ENCODE data around the gene GALNT11.

DNA sequence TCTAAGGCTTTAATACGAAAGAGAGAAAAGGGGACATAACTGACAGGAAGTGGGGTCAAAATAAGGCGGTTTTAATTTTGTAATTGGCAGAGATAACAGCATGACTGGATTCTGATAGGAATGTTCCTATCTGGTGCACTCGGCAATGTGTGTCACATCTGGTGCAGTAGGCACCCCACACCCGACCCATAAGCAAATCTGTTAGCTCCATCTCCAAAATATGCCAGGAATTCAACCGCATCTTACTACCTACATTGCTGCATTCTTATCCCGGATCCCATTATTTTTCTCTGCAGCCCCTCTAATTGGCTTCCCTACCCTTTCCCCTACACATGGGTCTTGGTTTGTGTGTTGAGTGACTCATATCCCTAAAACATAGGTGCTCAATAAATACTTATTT is 19.1 kb upstream of the GALNT11 start:
- TF ChIP-seq, protein P1, sequence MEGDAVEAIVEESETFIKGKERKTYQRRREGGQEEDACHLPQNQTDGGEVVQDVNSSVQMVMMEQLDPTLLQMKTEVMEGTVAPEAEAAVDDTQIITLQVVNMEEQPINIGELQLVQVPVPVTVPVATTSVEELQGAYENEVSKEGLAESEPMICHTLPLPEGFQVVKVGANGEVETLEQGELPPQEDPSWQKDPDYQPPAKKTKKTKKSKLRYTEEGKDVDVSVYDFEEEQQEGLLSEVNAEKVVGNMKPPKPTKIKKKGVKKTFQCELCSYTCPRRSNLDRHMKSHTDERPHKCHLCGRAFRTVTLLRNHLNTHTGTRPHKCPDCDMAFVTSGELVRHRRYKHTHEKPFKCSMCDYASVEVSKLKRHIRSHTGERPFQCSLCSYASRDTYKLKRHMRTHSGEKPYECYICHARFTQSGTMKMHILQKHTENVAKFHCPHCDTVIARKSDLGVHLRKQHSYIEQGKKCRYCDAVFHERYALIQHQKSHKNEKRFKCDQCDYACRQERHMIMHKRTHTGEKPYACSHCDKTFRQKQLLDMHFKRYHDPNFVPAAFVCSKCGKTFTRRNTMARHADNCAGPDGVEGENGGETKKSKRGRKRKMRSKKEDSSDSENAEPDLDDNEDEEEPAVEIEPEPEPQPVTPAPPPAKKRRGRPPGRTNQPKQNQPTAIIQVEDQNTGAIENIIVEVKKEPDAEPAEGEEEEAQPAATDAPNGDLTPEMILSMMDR (IDR thresholded peaks at IDR 0.05), result no peak
- no peak for TF ChIP-seq POLR2A (IDR thresholded peaks at IDR 0.05)

All from heart left ventricle (tissue), 13 donors.